Measurements from ENCODE around the gene CCL21. TPM values are rescaled to one million over a fixed set of nuclear protein-coding genes. Genes with fewer than 3 reads are reported as not detected.
A peak's percentile ranks its signal among the peaks of the same experiment; 100 is the strongest.

The CCL21 gene
- total RNA-seq, 4 donors from 2014 or later = 53.6 to 271 (median 119) TPM

- H3K27ac ChIP-seq (replicated peaks in 1 of 4) = no peak overlapping the region
- intact Hi-C loops (cut with DNase I) = loop anchor here (10.0 kb wide), 1 partner anchor 275 kb away; the partner anchor contains the start of gene DNAJB5
Observed at GRCh38 chr9:34709196-34709978, 549 bp downstream of the CCL21 start.

GRCh38 chr9:34707130-34707529, 2.8 kb downstream of the CCL21 start:
- no peak for DNase-seq (ENCODE audit: extremely low spot score)
- H3K4me3 ChIP-seq = no peak overlapping the region
- peaks cover 0 to 14% (median 9%) of the 10 kb centered on the region in 4 donors for H3K4me1 ChIP-seq
- intact Hi-C loops (cut with DNase I) = loop anchor here (10.0 kb wide), 1 partner anchor 278 kb away; the partner anchor contains the start of gene DNAJB5
- H3K27ac ChIP-seq (replicated peaks in 1 of 4) = no peak overlapping the region
- no peaks in the 10 kb centered on the region for H3K27me3 ChIP-seq
- H3K36me3 ChIP-seq = no peaks in the 10 kb centered on the region
- no peaks in the 10 kb centered on the region for H3K9me3 ChIP-seq
- no peak for TF ChIP-seq POLR2A (IDR thresholded peaks at IDR 0.05; ENCODE audit: low read depth)
- no peak for TF ChIP-seq POLR2AphosphoS5 (IDR thresholded peaks at IDR 0.05)
- TF ChIP-seq CTCF (IDR thresholded peaks at IDR 0.05) = no peak
- no peak for TF ChIP-seq EP300 (IDR thresholded peaks at IDR 0.05)
- WGBS = 98% methylated on average over 2 of the region's 2 CpGs

More at GRCh38 chr9:34709196-34709978, 549 bp downstream of the CCL21 start:
- no peaks in the 10 kb centered on the region for H3K9me3 ChIP-seq
- no peaks in the 10 kb centered on the region for H3K36me3 ChIP-seq
- H3K4me3 ChIP-seq = no peak overlapping the region
- H3K27me3 ChIP-seq = no peaks in the 10 kb centered on the region
- DNase-seq (ENCODE audit: extremely low spot score) = no peak
- 100% methylated on average over 2 of the region's 9 CpGs for WGBS
- TF ChIP-seq EP300 (IDR thresholded peaks at IDR 0.05) = no peak
- TF ChIP-seq CTCF (IDR thresholded peaks at IDR 0.05) = no peak
- H3K4me1 ChIP-seq = peaks cover 0 to 10% (median 7%) of the 10 kb centered on the region in 4 donors

GRCh38 chr9:34701769-34702736, 7.9 kb downstream of the CCL21 start:
- H3K4me1 ChIP-seq = peaks cover 4 to 20% (median 11%) of the 10 kb centered on the region in 4 donors
- H3K27me3 ChIP-seq = no peaks in the 10 kb centered on the region
- H3K27ac ChIP-seq (replicated peaks in 1 of 4) = peak overlapping the region; percentile 80 to 90 (median 86)
- H3K4me3 ChIP-seq = peak overlapping the region; percentile 72 to 92 (median 76)
- TF ChIP-seq POLR2AphosphoS5 (IDR thresholded peaks at IDR 0.05) (peak; percentile 53 to 72), EP300 (IDR thresholded peaks at IDR 0.05) (no peak), POLR2A (IDR thresholded peaks at IDR 0.05; ENCODE audit: low read depth) (no peak), CTCF (IDR thresholded peaks at IDR 0.05) (peak; percentile 97 to 99 (median 98))
- no peaks in the 10 kb centered on the region for H3K9me3 ChIP-seq
- no peaks in the 10 kb centered on the region for H3K36me3 ChIP-seq
- intact Hi-C loops (cut with DNase I) = loop anchor here (2.0 to 10.0 kb wide), 4 partner anchors 35 to 283 kb away; partner anchors contain the start of gene DNAJB5
- WGBS = 3% methylated on average over 30 of the region's 30 CpGs
- peak; percentile 93 for DNase-seq (ENCODE audit: extremely low spot score)

GRCh38 chr9:34701023-34701768, 8.7 kb downstream of the CCL21 start:
- H3K27ac ChIP-seq (replicated peaks in 1 of 4) = peak overlapping the region; percentile 80 to 90 (median 86)
- WGBS = 18% methylated on average over 24 of the region's 52 CpGs

More at GRCh38 chr9:34701023-34701768, 8.7 kb downstream of the CCL21 start:
- Histone ChIP-seq H3K27me3 (no peaks in the 10 kb centered on the region), H3K9me3 (no peaks in the 10 kb centered on the region), H3K4me1 (peaks cover 4 to 20% (median 11%) of the 10 kb centered on the region in 4 donors), H3K4me3 (peak overlapping the region; percentile 72 to 92 (median 76)), H3K36me3 (no peaks in the 10 kb centered on the region)
- intact Hi-C loops (cut with DNase I) = loop anchor here (2.0 to 10.0 kb wide), 4 partner anchors 34 to 284 kb away; partner anchors contain the start of gene DNAJB5
- DNase-seq (ENCODE audit: extremely low spot score) = no peak
- TF ChIP-seq EP300 (IDR thresholded peaks at IDR 0.05) (no peak), POLR2AphosphoS5 (IDR thresholded peaks at IDR 0.05) (peak; percentile 38 to 65), CTCF (IDR thresholded peaks at IDR 0.05) (peak; percentile 87 to 98 (median 96)), POLR2A (IDR thresholded peaks at IDR 0.05; ENCODE audit: low read depth) (no peak)
